HCT116 (cell line): ENCODE data around the gene CCNA2. TPM values are rescaled to one million over a fixed set of nuclear protein-coding genes. Genes with fewer than 3 reads are reported as not detected.

Source experiments
- ATAC-seq: fragments of 200-7000 bp; cut with Tn5 transposase; 2 replicates; pipeline ENCODE4 v1.9.1; 2020; ENCODE audit warnings: mild to moderate bottlenecking, moderate library complexity
- BruUV-seq: library from RNA; stranded (reverse); fragments of 400-500 nt; replicated peaks from 2 replicates; lab custom pipeline; 2021; lab: Mats Ljungman, UMichigan
- CTCF ChIA-PET: fragments of 300-600 bp; sonication (Branson Sonifier 250); formaldehyde crosslinking; loops from one replicate; lab custom pipeline; 2021; ENCODE audit warnings: antibody characterized with exemption; lab: Charles Lee
- POLR2A ChIA-PET: fragments of 300-600, 350-600 bp; sonication (Branson Sonifier 250); formaldehyde crosslinking; loops from one replicate; lab custom pipeline; 2021; ENCODE audit warnings: antibody characterized with exemption; lab: Charles Lee
- RAD21 ChIA-PET, 2 experiments: fragments of 300-600 bp; sonication (Branson Sonifier 250); formaldehyde crosslinking; loops; one replicate each; lab custom pipeline; 2023; ENCODE audit warnings: low total read pairs in 2 of 2; ENCODE audit not compliant: uncharacterized antibody in 2 of 2, unreplicated experiment in 2 of 2, low non-redundant PET in 1 of 2; lab: Charles Lee
- DNase-seq: peaks from one replicate; pipeline ENCODE4 v3.0.0-alpha.2; 2010; ENCODE audit warnings: low read depth, low spot score
- H2AFZ ChIP-seq: fragments of 200-600 bp; shearing (Covaris generic), sonication (generic); 2 replicates; pipeline ENCODE4 v1.6.1; 2017; ENCODE audit warnings: low read depth, mixed run types, mixed read lengths, antibody characterized with exemption, low read length; ENCODE audit not compliant: poor library complexity, severe bottlenecking
- H3K27ac ChIP-seq: 2 replicates; pipeline ENCODE4 v1.5.1; 2012; ENCODE audit warnings: low read depth, low read length
- H3K27me3 ChIP-seq: fragments of 200-600 bp; sonication (generic); 2 replicates; pipeline ENCODE4 v1.6.1; 2016; ENCODE audit warnings: mixed run types, low read length, mixed read lengths; ENCODE audit not compliant: insufficient read depth
- H3K36me3 ChIP-seq, 2 experiments: fragments of 200-500 bp in 1 of 2; fragments of 200-600 bp in 1 of 2; sonication (Bioruptor generic) in 1 of 2; sonication (generic) in 1 of 2; 2 replicates each; pipeline versions ENCODE4 v1.5.1 to v1.6.1; 2014 to 2016; ENCODE audit warnings: low read length in 2 of 2, inconsistent platforms in 1 of 2, mixed read lengths in 1 of 2, mixed run types in 1 of 2; ENCODE audit not compliant: insufficient read depth in 2 of 2, control insufficient read depth in 1 of 2
- H3K4me1 ChIP-seq, 2 experiments: fragments of 200-600 bp in 1 of 2; sonication (generic) in 1 of 2; 2 replicates each; pipeline versions ENCODE4 v1.5.1 to v1.6.1; 2012 to 2017; ENCODE audit warnings: low read length in 2 of 2, inconsistent platforms in 1 of 2, mild to moderate bottlenecking in 1 of 2, mixed read lengths in 1 of 2, mixed run types in 1 of 2, moderate library complexity in 1 of 2; ENCODE audit not compliant: insufficient read depth in 2 of 2, control insufficient read depth in 1 of 2
- H3K4me2 ChIP-seq: fragments of 200-600 bp; sonication (generic); 2 replicates; pipeline ENCODE4 v1.6.1; 2017; ENCODE audit warnings: mixed run types, low read length, mixed read lengths
- H3K4me3 ChIP-seq, 2 experiments: fragments of 200-600 bp in 1 of 2; sonication (generic) in 1 of 2; replicated peaks in 1 of 2; 2 replicates each; pipeline ENCODE4 v1.5.1; 2011 to 2016; ENCODE audit warnings: low read length in 2 of 2, control low read depth in 1 of 2, low read depth in 1 of 2, mild to moderate bottlenecking in 1 of 2, mixed read lengths in 1 of 2, mixed run types in 1 of 2
- H3K79me2 ChIP-seq: fragments of 200-600 bp; sonication (generic); 2 replicates; pipeline ENCODE4 v1.6.1; 2017; ENCODE audit warnings: mild to moderate bottlenecking, mixed run types, low read length, moderate library complexity, mixed read lengths; ENCODE audit not compliant: insufficient read depth
- H3K9ac ChIP-seq: fragments of 200-600 bp; sonication (generic); 2 replicates; pipeline ENCODE4 v1.6.1; 2016; ENCODE audit warnings: low read length, mixed read lengths
- H3K9me2 ChIP-seq: fragments of 200-600 bp; sonication (generic), shearing (Covaris generic); 2 replicates; pipeline ENCODE4 v1.6.1; 2017; ENCODE audit warnings: mixed run types, mild to moderate bottlenecking, moderate library complexity; ENCODE audit not compliant: insufficient read depth
- H3K9me3 ChIP-seq, 2 experiments: fragments of 200-500 bp in 1 of 2; fragments of 200-600 bp in 1 of 2; sonication (Bioruptor generic) in 1 of 2; sonication (generic) in 1 of 2; 2 replicates each; pipeline ENCODE4 v1.6.1; 2014 to 2017; ENCODE audit warnings: low read length in 2 of 2, mixed read lengths in 2 of 2, inconsistent platforms in 1 of 2, low read depth in 1 of 2, mild to moderate bottlenecking in 1 of 2, mixed run types in 1 of 2, moderate library complexity in 1 of 2; ENCODE audit not compliant: control insufficient read depth in 1 of 2, insufficient read depth in 1 of 2
- H4K20me1 ChIP-seq: fragments of 200-600 bp; sonication (generic), shearing (Covaris generic); 2 replicates; pipeline ENCODE4 v1.6.1; 2017; ENCODE audit warnings: mixed run types, mild to moderate bottlenecking, moderate library complexity; ENCODE audit not compliant: insufficient read depth
- EGR1 ChIP-seq: IDR thresholded peaks from 2 replicates; pipeline ENCODE4 v1.6.1; 2012; ENCODE audit warnings: low read depth
- ELF1 ChIP-seq: IDR thresholded peaks from 2 replicates; pipeline ENCODE4 v1.6.1; 2012; ENCODE audit warnings: low read depth, borderline replicate concordance
- EZH2 ChIP-seq: fragments of 200-600 bp; sonication (generic); IDR thresholded peaks from 2 replicates; pipeline ENCODE4 v1.6.1; 2017; ENCODE audit warnings: antibody characterized with exemption, mixed run types
- EZH2phosphoT487 ChIP-seq: fragments of 200-600 bp; IDR thresholded peaks from 2 replicates; pipeline ENCODE4 v1.6.1; 2018; ENCODE audit warnings: antibody characterized with exemption, borderline replicate concordance
- FOSL1 ChIP-seq: IDR thresholded peaks from 2 replicates; pipeline ENCODE4 v1.6.1; 2012; ENCODE audit warnings: low read depth
- JUND ChIP-seq: IDR thresholded peaks from 2 replicates; pipeline ENCODE4 v1.6.1; 2012
- POLR2AphosphoS5 ChIP-seq: IDR thresholded peaks from 2 replicates; pipeline ENCODE4 v1.6.1; 2011; ENCODE audit warnings: mild to moderate bottlenecking, low read depth, low read length, moderate library complexity
- RAD21 ChIP-seq: IDR thresholded peaks from 2 replicates; pipeline ENCODE4 v1.6.1; 2012; ENCODE audit warnings: low read depth, mild to moderate bottlenecking
- SP1 ChIP-seq: IDR thresholded peaks from 2 replicates; pipeline ENCODE4 v1.6.1; 2012; ENCODE audit warnings: low read depth
- SRF ChIP-seq: IDR thresholded peaks from 2 replicates; pipeline ENCODE4 v1.6.1; 2012; ENCODE audit warnings: low read depth
- TCF7L2 ChIP-seq: IDR thresholded peaks from 2 replicates; pipeline ENCODE4 v1.7.0; 2011; ENCODE audit warnings: borderline replicate concordance, inconsistent platforms; ENCODE audit not compliant: insufficient read depth, insufficient read length; ENCODE audit errors: extremely low read depth
- YY1 ChIP-seq: IDR thresholded peaks from 2 replicates; pipeline ENCODE4 v1.6.1; 2011; ENCODE audit warnings: low read length, low read depth, moderate library complexity, mild to moderate bottlenecking; ENCODE audit not compliant: insufficient replicate concordance; ENCODE audit errors: extremely low read depth
- ZFX ChIP-seq: fragments of 450-650 bp; IDR thresholded peaks from 2 replicates; pipeline ENCODE4 v1.6.1; 2017
- ZNF274 ChIP-seq: fragments of 200-500 bp; sonication (Bioruptor generic); IDR thresholded peaks from 2 replicates; pipeline ENCODE4 v1.6.1; 2014; ENCODE audit warnings: mild to moderate bottlenecking, low read depth, low read length, inconsistent platforms
- intact Hi-C: fragments of 100-400 bp; cut with micrococcal nuclease; formaldehyde crosslinking; loops from 2 replicates; pipeline ENCODE4 v1.10.0; 2022
- total RNA-seq: library from RNA; stranded (reverse); gene quantifications from one replicate; pipeline ENCODE4 v1.2.1, GENCODE V29; 2021; ENCODE audit not compliant: unreplicated experiment
- TF ChIP-seq, protein P1 (sequence below): IDR thresholded peaks from 2 replicates; pipeline ENCODE4 v1.6.1; 2012
- TF ChIP-seq, protein P2 (sequence below): IDR thresholded peaks from 2 replicates; pipeline ENCODE4 v1.6.1; 2012; ENCODE audit warnings: low read depth
- TF ChIP-seq, protein P3 (sequence below): IDR thresholded peaks from 2 replicates; pipeline ENCODE4 v1.6.1; 2012
- TF ChIP-seq, protein P4 (sequence below): IDR thresholded peaks from 2 replicates; pipeline ENCODE4 v1.6.1; 2011; ENCODE audit warnings: mild to moderate bottlenecking, low read length, moderate library complexity; ENCODE audit not compliant: insufficient replicate concordance; ENCODE audit errors: extremely low read depth

CCNA2 gene
- total RNA-seq, 1 experiment from 2014 or later: 75.4 TPM

DNA sequence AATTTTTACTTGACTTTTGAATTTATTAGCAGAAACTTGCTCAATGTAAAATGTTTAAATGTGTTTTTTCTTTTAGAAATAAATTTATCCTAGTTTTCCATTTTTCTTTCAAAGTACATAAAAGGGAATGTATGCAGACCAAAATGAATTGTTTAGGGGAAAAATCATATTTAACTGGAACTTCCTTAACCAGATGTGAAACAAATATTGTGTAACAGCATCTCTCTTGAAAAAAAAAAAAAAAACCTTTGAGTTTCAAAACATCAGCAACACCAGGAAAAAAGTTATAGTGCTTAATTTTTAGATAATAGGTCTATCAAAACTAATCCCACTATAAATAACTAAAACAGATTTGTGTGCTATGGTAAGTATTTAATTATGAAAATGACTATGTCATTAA, 14.5 kb upstream of the CCNA2 start:
- H3K4me2 ChIP-seq: no peak overlapping the region
- ChIA-PET POLR2A (no interaction called here), RAD21 (no interaction called here), CTCF (no interaction called here)
- H3K79me2 ChIP-seq: no peaks in the 10 kb centered on the region
- H3K4me3 ChIP-seq: no peak overlapping the region
- intact Hi-C loops: no loop called here
- no peaks in the 10 kb centered on the region for H4K20me1 ChIP-seq
- H3K27ac ChIP-seq: no peak overlapping the region
- no peaks in the 10 kb centered on the region for H3K27me3 ChIP-seq
- no peaks in the 10 kb centered on the region for H3K9me2 ChIP-seq
- H3K9me3 ChIP-seq: no peaks in the 10 kb centered on the region
- no peak for TF ChIP-seq ZFX
- no peak for TF ChIP-seq ELF1
- no peak for TF ChIP-seq POLR2AphosphoS5
- no peak for TF ChIP-seq TCF7L2
- TF ChIP-seq JUND: no peak
- TF ChIP-seq, protein P1, sequence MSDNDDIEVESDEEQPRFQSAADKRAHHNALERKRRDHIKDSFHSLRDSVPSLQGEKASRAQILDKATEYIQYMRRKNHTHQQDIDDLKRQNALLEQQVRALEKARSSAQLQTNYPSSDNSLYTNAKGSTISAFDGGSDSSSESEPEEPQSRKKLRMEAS: no peak
- no peak for TF ChIP-seq ZNF274
- TF ChIP-seq SRF: no peak
- TF ChIP-seq, protein P2, sequence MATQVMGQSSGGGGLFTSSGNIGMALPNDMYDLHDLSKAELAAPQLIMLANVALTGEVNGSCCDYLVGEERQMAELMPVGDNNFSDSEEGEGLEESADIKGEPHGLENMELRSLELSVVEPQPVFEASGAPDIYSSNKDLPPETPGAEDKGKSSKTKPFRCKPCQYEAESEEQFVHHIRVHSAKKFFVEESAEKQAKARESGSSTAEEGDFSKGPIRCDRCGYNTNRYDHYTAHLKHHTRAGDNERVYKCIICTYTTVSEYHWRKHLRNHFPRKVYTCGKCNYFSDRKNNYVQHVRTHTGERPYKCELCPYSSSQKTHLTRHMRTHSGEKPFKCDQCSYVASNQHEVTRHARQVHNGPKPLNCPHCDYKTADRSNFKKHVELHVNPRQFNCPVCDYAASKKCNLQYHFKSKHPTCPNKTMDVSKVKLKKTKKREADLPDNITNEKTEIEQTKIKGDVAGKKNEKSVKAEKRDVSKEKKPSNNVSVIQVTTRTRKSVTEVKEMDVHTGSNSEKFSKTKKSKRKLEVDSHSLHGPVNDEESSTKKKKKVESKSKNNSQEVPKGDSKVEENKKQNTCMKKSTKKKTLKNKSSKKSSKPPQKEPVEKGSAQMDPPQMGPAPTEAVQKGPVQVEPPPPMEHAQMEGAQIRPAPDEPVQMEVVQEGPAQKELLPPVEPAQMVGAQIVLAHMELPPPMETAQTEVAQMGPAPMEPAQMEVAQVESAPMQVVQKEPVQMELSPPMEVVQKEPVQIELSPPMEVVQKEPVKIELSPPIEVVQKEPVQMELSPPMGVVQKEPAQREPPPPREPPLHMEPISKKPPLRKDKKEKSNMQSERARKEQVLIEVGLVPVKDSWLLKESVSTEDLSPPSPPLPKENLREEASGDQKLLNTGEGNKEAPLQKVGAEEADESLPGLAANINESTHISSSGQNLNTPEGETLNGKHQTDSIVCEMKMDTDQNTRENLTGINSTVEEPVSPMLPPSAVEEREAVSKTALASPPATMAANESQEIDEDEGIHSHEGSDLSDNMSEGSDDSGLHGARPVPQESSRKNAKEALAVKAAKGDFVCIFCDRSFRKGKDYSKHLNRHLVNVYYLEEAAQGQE: no peak
- TF ChIP-seq SP1: no peak
- no peak for TF ChIP-seq EGR1
- no peak for TF ChIP-seq RAD21
- TF ChIP-seq FOSL1: no peak
- TF ChIP-seq EZH2: no peak
- TF ChIP-seq, protein P3, sequence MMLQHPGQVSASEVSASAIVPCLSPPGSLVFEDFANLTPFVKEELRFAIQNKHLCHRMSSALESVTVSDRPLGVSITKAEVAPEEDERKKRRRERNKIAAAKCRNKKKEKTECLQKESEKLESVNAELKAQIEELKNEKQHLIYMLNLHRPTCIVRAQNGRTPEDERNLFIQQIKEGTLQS: no peak
- TF ChIP-seq, protein P4, sequence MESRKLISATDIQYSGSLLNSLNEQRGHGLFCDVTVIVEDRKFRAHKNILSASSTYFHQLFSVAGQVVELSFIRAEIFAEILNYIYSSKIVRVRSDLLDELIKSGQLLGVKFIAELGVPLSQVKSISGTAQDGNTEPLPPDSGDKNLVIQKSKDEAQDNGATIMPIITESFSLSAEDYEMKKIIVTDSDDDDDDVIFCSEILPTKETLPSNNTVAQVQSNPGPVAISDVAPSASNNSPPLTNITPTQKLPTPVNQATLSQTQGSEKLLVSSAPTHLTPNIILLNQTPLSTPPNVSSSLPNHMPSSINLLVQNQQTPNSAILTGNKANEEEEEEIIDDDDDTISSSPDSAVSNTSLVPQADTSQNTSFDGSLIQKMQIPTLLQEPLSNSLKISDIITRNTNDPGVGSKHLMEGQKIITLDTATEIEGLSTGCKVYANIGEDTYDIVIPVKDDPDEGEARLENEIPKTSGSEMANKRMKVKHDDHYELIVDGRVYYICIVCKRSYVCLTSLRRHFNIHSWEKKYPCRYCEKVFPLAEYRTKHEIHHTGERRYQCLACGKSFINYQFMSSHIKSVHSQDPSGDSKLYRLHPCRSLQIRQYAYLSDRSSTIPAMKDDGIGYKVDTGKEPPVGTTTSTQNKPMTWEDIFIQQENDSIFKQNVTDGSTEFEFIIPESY: no peak
- TF ChIP-seq YY1: no peak
- TF ChIP-seq EZH2phosphoT487: no peak
- H3K9ac ChIP-seq: no peak overlapping the region
- peaks cover 0 to 14% of the 10 kb centered on the region in 2 experiments; a peak in 3 of 4 replicates for H3K36me3 ChIP-seq
- H3K4me1 ChIP-seq: no peaks in the 10 kb centered on the region
- no peak for DNase-seq
- no peak overlapping the region for H2AFZ ChIP-seq
- BruUV-seq: no TSS peak
- ATAC-seq: no peak
